HG03442 (cell line): ENCODE data around the gene TOMM6.

Source experiments
- ATAC-seq: cut with Tn5 transposase; IDR thresholded peaks from one replicate; pipeline ENCODE4 v1.9.1; 2021; ENCODE audit warnings: mild to moderate bottlenecking, moderate library complexity; ENCODE audit not compliant: unreplicated experiment

The TOMM6 gene

GRCh38 chr6:41818271-41819054 lies 31.0 kb downstream of the TOMM6 start:
- no peak for ATAC-seq

GRCh38 chr6:41821266-41821665 lies 33.8 kb downstream of the TOMM6 start:
- no peak for ATAC-seq

DNA sequence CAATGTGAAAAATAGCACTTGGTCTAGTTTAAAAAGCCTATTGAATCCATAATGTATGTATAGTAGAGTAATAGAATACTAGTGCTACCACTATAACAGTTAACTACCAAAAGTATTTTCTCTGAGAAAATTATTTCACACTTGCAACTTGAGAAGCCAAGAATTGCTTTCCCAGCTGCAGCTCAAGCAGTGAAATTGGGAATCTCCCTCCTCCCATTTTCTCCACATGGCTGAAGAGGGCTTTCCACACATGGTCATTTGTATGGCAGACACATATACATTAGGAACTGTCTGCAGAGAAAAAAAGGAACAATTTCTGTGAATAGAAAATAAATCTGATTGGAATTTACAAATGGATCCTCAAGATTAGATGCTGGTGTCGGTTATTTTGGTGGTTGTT lies 34.5 kb downstream of the TOMM6 start:
- no peak for ATAC-seq

GRCh38 chr6:41823178-41823577 lies 35.7 kb downstream of the TOMM6 start:
- ATAC-seq: no peak

DNA sequence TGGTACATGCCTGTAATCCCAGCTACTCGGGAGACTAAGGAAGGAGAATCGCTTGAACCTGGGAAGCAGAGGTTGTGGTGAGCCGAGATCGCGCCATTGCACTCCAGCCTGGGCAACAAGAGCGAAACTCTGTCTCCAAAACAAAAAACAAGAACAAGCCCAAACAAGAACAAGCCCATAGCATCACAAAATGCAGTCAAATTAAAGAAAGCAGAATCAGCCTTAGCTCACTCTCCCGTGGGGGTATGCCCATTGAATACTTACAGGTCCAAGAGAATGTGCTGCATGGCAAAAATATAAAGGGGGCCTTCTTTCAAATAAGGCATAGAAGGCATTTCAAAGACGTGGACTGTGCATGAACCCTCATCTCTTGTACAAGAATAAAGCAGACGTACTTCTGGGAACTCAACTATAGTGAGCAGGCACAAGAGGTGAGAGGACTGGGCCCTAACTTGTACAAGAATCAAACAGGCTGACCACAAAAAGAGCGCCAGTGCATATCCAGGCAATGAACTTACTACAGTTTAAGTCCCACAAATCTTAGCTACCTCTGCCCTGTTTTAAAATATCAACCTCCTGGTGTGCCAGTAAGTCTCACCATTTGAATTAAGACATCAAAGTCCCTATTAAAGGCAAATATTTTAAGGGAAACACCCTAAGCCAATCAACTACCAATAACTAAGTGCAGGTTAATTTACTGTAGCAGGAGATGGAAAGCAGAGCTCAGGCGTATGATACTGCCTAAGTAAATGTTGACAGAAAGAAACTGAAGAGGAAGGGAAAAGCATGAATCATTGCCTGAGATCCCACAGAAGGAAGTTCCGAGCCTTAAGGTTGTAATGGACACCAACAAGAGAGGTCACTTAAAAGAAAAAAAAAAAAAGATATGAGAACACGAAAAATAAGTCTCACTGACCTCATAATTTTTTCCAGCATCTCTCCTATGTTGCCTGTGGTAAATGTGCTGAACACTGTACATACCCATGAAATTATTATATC lies 37.4 kb downstream of the TOMM6 start:
- no peak for ATAC-seq

GRCh38 chr6:41826343-41827022 lies 39.0 kb downstream of the TOMM6 start:
- no peak for ATAC-seq

- ATAC-seq: no peak
Measured at GRCh38 chr6:41832263-41832662, 44.8 kb downstream of the TOMM6 start.

DNA sequence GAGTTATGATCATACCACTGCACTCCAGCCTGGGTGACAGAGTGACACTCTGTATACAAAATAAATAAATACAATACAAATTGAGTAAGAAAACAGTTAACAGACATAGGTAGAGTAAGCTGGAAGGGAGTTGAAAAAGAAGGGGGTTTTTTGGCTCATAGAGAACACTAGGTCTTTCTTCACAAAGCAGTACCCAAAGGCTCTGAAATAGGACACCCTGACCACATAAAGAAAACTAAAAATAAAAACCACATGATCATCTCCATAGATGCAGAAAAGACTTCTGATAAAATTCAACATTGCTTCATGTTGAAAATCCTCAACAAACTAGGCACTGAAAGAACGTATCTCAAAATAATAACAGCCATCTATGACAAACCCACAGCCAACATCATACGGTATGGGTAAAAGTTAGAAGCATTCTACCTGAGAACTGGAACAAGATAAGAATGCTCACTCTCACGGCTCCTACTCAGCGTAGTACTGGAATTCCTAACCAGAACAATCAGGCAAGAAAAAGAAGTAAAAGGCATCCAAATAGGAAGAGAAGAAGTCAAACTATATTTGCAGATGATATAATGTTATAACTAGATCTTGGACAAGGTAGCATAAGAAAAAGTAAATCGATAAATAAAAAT lies 48.6 kb downstream of the TOMM6 start:
- no peak for ATAC-seq

DNA sequence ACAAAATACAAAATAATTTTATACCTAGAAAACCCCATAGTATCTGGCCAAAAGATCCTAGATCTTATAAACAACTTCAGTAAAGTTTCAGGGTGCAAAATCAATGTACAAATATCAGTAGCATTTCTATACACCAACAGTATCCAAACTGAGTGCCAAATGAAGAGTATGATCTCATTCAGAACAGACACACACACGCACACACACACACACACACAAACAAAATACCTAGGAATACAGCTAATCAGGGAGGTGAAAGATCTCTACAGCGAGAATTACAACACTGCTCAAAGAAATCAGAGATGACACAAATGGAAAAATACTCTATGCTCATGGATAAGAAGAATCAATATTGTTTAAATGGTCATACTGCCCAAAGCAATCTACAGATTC lies 49.2 kb downstream of the TOMM6 start:
- no peak for ATAC-seq
